HG03135 (cell line): Measurements from ENCODE around the gene ADH1C.
"Not testable (repeated sequence)": the region's sequence is repeated elsewhere in the genome, so short reads cannot be mapped to it uniquely, and the experiment has no call there.

Experiments used
- ATAC-seq: cut with Tn5 transposase; IDR thresholded peaks from one replicate; pipeline ENCODE4 v1.9.1; 2021; ENCODE audit warnings: mild to moderate bottlenecking, moderate library complexity; ENCODE audit not compliant: unreplicated experiment

ADH1C gene

DNA sequence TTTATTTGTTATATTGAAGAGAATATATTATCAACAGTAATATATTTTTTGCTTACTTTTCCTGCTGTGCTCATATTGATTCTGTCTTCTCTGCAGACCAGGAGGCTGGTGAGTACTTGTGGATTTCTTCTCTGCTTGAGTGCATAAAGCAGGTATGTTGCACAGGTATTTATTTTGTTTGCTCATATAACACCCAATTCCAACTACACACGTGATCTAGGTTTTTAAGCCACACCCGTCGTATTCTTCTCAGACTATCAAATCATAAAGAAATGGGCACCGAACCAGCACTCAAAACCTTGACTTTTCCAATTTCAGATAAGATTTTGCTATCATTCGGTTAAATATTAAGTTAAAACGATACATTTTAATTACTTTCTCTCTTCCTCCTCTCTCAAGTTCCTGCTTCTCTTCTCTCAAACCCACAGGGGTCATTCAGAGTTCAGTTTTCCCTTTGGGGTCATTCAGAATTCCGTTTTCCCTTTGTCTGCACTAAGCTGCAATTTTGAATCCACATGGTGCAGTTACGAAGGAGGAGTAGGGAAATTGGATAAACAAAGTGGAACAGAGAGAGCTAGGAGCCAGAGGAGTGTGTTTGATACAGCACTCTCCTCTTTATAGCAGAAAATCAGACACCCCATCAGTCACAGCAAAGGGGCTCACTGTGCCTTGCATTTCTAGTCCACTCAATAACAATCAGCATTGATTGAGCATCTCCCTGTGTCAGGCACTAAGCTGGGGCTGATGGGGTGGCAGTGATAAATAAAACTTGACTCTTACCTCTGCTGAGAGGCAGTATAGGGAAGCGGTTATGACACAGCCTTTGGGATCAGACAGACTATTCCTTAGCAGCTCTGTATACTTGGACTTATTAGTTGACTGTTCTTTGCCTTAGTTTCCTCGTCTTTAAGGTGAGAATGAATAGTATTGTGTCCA, at the start of gene ADH1C:
ADH1C (minus strand) TSS at position 145 of the 936 bp plus-strand sequence; CDS start at position 74, 71 bp downstream.
- ATAC-seq, result no peak

DNA sequence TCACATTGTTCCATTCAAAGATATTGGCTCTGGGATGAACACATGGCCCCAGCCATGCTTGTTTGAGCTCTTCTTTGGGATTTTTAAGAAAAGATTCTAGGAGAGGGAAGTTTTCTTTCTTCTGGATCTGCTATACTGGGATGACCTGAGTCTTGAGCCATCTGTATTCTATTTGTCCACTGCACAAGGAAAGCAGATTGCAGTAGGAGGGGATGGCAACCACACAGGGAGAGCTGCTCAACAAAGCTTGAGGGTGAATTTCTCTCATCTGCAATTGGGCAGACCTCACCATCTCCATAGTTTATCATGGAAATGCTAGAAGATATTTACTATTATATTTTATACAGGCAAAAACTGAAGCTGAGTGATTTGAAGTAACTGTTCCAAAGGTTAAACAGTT, 48.3 kb upstream of the ADH1C start:
- no peak for ATAC-seq

DNA sequence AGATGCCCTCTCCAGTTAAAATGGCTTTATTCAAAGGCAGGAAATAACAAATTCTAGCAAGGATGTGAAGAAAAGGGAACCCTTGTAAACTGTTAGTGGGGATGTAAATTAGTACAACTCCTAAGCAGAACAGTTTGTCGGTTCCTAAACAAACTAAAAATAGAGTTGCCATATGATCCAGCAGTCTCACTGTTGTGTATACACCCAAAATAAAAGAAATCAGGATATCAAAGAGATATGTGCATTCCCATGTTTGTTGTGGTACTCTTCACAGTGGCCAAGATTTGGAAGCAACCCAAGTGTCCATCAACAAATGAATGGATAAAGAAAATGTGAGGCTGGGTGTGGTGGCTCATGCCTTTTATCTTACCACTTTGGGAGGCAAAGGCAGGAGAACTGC, 46.5 kb upstream of the ADH1C start:
- ATAC-seq, result no peak

DNA sequence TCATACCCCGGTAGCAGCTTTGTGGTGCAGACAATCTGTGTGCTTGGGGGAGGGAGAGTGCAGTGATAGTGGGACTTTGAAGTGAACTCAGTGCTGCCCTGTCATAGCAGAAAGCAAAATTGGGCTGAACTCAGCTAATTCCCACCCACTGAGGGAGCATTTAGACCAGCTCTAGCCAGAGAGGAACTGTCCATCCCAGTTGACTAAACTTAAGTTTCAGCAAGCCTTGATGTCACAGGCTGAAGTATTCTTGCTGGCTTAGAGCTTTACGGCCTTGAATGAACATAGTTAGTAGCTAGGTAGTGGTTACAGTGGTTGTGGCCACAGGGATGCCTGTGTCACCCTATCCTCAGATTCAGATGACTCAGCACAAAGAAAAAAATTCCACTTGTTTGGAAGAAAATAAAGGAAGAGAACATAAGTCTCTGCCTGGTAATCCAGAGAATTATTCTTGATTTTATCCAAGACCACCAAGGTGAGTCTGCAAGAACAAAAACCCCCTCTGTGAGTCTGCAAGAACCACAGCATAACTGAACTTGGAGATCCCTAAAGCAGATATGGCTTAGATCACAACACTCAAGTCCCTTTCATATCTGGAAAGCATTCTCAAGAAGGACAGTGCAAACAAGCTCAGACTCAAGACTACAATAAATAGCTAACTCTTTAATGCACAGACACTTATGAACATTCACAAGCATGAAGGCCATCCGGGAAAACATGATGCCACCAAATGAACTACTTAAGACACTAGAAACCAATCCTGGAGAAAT, 43.2 kb upstream of the ADH1C start:
- ATAC-seq, result no peak

DNA sequence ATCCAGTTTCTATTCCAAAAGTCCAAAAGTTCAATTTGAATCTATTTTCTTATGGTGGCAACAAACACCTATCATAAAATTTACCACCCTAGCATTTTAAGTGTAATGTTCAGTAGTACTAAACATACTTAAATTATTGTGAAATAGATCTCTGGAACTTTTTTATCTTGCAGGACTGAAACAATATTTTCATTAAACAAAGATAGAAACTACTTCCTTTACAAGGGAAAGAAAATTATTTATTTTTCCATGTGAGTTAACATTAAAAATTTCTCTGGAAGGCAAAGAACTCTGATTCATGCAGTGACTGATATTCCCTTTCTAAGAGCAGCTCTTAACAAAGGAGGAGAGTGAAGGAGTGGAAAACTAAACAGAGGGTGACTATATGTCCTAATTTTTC, 42.4 kb upstream of the ADH1C start:
- ATAC-seq, result no peak

DNA sequence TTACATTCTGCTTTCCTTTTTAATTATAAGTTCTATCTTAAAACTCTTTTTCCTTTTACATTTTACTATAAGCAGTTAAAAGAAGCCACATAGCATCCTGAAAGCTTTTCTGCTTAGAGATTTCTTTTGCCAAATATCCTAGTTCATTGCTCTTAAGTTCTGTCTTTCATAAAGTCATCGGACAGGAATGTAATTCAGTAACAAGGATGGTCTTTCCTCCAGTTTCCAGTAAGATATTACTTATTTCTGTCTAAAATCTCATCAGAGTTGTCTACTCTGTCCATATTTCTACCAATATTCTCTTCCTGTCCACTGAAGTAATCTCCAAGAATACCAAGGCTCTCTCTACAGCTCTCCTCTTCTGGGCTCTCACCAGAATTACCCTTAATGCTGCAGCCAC, 37.5 kb upstream of the ADH1C start:
- ATAC-seq, result no peak

DNA sequence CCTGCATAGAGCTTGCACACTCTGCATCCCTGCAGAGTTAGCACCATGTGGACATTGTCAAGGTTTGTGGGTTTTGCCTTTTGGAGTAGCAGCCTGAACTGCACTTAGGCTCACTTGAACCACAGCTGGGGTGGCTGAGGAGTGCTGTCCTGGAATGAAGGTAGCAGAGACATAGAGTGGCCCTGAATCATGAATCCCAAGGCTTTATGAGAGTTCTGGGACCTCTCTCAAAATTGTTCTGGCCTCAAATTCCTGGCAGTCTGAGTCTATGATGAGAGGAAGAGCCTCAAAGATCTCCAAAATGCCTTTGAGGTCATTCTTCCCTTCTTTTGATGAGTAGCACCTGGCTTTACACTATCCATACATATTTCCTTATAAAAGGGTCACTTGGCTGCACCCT, 37.1 kb upstream of the ADH1C start:
- ATAC-seq, result no peak

DNA sequence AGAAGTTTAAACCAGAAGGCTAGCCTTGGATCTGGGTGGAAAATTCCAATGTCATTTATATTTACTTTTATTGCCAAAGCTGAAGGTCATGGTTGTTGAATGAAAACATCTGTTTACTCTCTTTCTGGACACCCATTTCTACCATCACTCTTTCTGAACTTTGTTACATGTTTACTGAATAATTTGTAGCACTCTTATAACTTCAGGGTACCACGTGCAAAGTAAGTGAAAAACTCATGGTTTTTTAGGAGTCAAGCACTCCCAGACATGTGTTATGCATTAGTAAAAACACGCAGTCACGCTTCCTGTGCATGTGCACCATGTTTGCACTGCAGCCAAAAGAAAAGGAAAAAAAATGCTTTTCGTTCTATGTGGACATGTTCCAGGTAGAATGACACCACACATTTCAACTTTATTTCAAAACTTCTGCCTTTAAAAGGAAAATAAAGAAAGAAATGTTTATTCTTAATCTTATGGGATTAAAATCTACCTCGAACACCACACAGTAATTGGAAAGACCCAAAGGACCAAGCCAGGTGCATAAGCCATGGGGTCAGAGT, 31.4 kb upstream of the ADH1C start:
- no peak for ATAC-seq

DNA sequence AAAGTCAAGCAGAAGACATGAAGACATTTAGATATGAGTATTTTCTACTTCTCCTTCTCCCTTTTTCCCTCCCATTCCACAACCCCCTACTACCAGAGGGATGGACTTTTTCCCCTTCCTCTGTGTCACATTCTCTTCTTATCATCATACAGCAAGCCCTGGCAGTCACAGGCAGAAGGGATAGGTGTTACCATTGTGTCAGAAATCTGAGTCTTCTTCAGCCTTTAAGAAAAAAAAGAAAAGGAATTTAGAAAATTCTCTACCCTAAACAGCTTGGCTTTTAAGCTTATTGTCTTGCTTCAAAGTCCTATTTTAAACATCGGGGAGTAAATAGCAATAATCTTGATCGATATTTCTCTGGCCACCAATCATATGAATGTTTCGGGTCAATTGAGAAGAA, 30.9 kb upstream of the ADH1C start:
- ATAC-seq, result no peak

DNA sequence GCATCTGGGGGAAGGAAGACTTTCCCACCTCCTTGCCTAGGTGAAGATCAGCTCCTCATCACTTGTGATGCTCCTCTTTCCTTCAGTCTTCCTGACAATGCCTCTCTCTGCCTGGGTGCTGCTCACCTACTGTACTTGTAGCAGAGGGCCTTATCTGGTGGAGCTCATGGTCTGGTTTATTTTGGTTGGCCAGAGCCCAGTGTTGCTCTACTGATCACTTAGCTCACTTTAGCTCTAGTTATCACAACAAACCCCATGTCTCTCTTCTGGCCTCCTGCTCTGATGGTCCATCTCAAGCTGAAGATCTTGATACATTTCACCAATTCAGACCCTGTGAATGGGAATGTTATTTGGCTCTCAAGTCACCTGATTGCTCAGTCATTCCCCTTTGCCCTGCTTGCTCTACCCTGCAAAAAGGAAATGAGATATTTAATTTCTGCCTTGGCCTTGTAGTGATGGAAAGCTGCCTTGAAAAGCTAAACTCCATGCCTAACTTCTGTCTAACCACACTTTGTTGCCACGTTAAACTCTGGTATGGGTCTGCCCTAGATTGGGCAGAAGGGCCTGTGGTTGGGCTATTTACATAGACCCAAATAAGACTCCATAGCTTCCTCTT, 30.3 kb upstream of the ADH1C start:
- no peak for ATAC-seq

DNA sequence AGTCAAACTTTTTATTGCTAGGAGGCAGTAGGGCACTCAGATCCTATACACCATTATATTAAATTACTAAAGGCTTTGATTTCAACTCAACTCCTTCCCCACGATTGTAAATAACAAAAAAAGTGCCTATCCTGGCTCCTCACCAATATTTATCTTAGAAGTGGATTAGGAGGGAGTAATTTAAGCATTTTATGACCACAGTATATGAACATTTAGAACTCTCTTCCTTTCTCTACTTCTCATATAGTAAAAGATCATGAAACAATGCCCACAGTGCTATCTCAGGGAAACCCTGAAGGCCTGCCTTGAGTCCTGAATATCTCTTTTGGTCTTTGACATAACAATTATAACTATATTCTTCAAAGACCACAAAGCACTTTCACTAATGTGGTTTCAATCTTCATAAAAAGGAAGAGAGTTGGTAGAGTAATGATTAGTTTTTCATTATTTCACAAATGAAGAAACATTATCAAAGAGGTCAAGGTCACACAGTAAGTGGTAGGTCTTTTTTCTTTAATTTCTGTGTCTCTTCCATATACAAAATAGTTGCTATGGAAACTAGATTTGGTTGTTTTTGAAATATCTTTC, 29.1 kb upstream of the ADH1C start:
- no peak for ATAC-seq

DNA sequence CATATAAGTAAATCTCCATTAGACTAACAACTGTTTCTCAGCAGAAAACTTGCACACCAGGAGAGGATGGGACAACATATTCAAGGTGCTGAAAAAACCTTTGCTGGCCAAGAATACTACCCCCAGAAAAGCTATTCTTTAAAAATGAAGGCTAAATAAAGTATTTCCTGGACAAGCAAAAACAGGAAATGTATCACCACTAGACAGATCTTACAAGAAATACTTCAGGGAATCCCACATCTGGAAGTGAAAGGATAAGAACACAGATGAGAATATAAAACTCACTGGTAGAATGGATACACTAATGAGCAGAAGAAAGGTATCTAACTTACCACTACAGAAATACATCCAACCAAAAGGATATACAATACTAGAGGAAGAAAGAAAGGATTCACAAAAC, 27.0 kb upstream of the ADH1C start:
- no peak for ATAC-seq

DNA sequence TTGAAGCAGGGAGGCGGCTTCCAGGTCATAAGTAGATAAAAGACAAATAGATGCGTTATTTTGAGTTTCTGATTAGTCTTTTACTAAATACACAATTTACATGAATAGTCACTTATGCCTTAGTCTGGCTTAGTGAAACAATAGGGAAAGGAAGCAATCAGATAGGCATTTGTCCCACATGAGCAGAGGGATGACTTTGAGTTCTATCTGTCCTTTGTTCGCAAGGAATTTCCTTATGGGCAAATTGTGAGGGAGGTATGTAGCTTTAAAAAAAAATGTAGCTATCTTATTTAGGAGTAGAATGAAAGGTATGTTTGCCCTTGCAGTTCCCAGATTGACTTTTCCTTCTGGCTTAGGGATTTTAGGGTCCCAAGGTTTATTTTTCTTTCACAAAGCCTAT, 26.3 kb upstream of the ADH1C start:
- ATAC-seq, result no peak

DNA sequence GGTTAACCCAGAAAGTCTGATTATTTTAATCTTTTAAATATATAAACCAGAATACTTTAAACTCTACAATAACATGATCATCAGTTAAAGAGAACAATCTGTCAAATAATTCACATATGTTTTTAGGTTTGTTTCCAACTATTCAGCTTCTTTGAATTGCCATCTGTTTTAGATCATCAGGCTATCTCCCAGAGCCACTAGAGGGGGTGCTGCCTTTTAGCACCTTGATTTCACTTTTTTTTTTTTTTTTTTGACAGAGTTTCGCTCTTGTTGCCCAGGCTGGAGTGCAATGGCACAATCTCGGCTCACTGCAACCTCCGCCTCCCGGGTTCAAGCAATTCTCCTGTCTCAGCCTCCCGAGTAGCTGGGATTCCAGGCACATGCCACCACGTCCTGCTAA, 24.8 kb upstream of the ADH1C start:
- ATAC-seq, result not testable (repeated sequence)

DNA sequence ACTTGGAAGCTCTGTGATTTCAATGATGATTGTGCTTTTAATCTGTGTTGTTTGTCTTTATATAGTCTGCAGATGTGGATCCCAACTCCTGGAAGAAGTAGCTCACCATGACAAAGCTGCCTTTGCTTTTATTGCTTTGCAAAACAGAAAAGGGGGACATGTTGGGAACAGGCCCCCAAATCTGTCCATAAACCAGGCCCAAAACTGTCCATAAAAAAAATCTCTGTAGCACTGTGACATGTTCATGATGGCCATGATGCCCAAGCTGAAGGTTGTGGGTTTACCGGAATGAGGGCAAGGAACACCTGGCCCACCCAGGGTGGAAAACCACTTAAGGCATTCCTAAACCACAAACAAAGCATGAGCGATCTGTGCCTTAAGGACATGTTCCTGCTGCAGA, 19.9 kb upstream of the ADH1C start:
- not testable (repeated sequence) for ATAC-seq

DNA sequence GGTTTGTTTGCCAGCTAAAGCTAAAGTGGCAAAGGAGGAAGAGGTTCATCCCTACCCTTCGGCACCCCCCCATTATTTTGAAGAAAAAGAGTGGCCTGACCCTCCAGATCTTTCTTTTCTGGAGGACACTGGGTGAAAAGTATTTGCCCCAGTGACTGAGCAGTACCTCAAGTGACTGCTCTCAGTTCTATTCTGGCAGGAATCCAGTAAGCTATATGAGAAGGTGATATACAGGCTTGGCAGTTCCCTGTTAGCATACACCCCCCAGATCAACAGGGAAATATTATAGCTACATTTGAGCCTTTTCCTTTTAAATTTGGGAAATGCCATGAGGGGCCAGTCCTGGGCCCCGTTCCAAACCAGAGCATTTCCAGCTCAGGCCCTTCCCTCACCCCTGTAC, 15.3 kb upstream of the ADH1C start:
- ATAC-seq, result not testable (repeated sequence)

DNA sequence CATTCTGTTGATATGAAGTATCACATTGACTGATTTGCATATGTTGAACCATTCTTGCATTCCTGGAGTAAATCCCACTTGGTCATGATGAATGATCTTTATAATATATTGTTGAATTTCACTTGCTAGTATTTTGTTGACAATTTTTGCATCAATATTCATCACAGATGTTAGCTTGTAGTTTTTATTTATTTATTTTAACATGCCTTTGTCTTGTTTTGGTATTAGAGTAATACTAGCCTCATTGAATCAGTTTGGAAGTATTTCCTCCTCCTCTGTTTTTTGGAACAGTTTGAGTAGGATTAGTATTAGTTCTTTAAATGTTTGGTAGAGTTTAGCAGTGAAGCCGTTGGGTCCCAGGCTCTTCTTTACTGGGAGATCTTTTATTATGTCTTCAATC, 13.9 kb upstream of the ADH1C start:
- no peak for ATAC-seq

DNA sequence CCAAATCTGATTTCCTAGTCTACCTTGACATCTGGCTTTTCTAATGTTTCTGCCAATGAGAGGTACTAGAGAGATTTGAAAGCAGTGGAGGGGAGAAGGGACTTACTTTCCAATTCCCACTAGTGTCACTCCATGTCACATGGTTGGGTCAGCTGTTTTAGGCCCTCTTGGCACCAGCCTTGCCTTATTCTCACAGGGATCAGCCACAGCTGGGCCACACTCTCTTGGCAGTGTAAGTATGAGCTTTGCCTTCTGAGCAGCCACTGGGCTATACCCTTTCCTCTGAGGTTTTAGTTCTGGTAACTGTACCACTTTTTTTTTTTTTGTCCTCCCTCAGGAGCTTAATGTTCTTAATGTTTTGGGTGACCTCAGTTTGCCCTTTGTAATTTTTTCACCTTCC, 10.2 kb upstream of the ADH1C start:
- ATAC-seq, result no peak

DNA sequence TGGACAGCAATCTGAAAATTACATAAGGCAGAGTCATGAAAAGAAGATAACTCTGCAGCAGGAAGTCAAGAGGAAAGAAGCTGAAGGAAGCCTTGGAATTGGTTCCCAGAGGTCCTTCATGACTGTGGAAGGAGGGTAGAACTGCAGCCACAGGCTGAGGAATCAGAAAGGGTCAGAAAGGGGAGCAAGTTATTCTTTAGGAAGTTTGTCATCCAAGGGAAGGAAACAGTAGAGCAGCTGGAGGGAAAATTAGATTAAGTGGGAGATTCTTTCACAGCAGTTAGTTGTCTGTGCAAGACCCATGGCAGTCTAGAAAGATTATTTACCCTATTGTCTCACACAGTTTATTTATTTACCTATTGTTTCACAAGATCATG, 9.3 kb upstream of the ADH1C start:
- ATAC-seq, result no peak

DNA sequence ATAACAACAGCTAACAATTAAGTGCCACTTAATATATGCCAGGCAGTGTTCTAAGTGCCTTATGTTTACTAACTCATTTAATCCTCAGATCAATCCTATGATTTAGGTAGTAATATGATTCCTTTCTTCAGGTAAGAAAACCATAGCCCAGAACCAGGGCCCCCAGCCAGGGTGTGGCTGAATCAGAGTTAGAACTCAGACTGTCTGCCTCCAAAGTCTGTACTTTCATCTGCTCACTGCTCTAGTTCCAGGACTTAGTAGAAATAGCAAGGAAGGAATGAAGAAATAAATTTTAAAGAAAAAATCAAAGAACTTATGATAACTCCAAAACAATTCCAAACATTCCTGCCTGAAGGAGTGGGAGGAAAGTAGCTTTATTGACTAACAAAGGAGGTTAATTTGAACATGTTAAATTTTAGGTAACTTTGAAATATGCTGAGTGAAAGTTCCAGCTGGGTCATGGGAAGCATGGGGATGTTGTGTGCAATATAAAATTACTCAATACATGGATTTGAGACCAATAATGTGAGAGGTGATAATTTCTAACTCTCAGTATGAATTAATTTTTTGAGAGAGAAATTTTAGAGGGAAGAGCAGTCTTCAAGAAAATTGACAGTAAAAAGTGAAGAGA, 8.8 kb upstream of the ADH1C start:
- no peak for ATAC-seq
